NCI-H510A (cell line): ENCODE results near the gene PTPRK.

Experiments
- DNase-seq: peaks from one replicate; lab custom pipeline; 2025; lab: John Stamatoyannopoulos, UW

PTPRK gene

GRCh38 chr6:128515550-128516513 is 4.6 kb downstream of the PTPRK start:
- no peak for DNase-seq

- no peak for DNase-seq
Measured at GRCh38 chr6:128513878-128514277, 6.5 kb downstream of the PTPRK start.

GRCh38 chr6:128512296-128512695 is 8.1 kb downstream of the PTPRK start:
- no peak for DNase-seq

- DNase-seq = no peak
Measured at GRCh38 chr6:128511506-128511905, 8.9 kb downstream of the PTPRK start.

- no peak for DNase-seq
Measured at GRCh38 chr6:128509709-128510108, 10.7 kb downstream of the PTPRK start.

- DNase-seq = no peak
Measured at GRCh38 chr6:128508588-128509296, 11.7 kb downstream of the PTPRK start.

- DNase-seq = no peak
Measured at GRCh38 chr6:128507337-128508310, 12.8 kb downstream of the PTPRK start.

- DNase-seq = no peak
Measured at GRCh38 chr6:128505603-128506002, 14.8 kb downstream of the PTPRK start.

GRCh38 chr6:128504003-128504654 is 16.3 kb downstream of the PTPRK start:
- no peak for DNase-seq

GRCh38 chr6:128500749-128501600 is 19.4 kb downstream of the PTPRK start:
- no peak for DNase-seq

GRCh38 chr6:128500014-128500413 is 20.4 kb downstream of the PTPRK start:
- no peak for DNase-seq

- DNase-seq = no peak
Measured at GRCh38 chr6:128499079-128499731, 21.2 kb downstream of the PTPRK start.

GRCh38 chr6:128498234-128498633 is 22.2 kb downstream of the PTPRK start:
- no peak for DNase-seq

- DNase-seq = no peak
Measured at GRCh38 chr6:128495536-128496333, 24.7 kb downstream of the PTPRK start.

GRCh38 chr6:128494440-128494839 is 26.0 kb downstream of the PTPRK start:
- DNase-seq = no peak

- DNase-seq = no peak
Measured at GRCh38 chr6:128493877-128494276, 26.5 kb downstream of the PTPRK start.

- DNase-seq = no peak
Measured at GRCh38 chr6:128492386-128492785, 28.0 kb downstream of the PTPRK start.

- DNase-seq = no peak
Measured at GRCh38 chr6:128491610-128492206, 28.7 kb downstream of the PTPRK start.
